Cerebellar nuclear complex (tissue), 1 donor: ENCODE data around the gene JUNB.

ENCODE experiments used
- DNase-seq, 2 experiments: peaks; one replicate each; lab custom pipeline; 2025; lab: John Stamatoyannopoulos, UW

JUNB gene

GRCh38 chr19:12791345-12792050 lies at the start of gene JUNB:
TSS of gene JUNB (plus strand) at chr19:12791486. CDS start at chr19:12791772, 286 bp downstream.
- DNase-seq, result peak; percentile 36 to 87

- no peak for DNase-seq
Observed at GRCh38 chr19:12745166-12745897, 46.0 kb upstream of the JUNB start.

- no peak for DNase-seq
Observed at GRCh38 chr19:12748489-12748888, 42.8 kb upstream of the JUNB start.

- DNase-seq, result no peak
Observed at GRCh38 chr19:12749938-12750521, 41.3 kb upstream of the JUNB start.

- DNase-seq, result no peak
Observed at GRCh38 chr19:12750851-12751250, 40.4 kb upstream of the JUNB start.

GRCh38 chr19:12751635-12752034 lies 39.7 kb upstream of the JUNB start, which contains the start of gene BEST2:
TSS of gene BEST2 (plus strand) at chr19:12751791. CDS start at chr19:12752593, 802 bp downstream.
- no peak for DNase-seq

GRCh38 chr19:12752056-12752781 lies 39.1 kb upstream of the JUNB start:
- DNase-seq, result no peak

GRCh38 chr19:12754465-12755196 lies 36.7 kb upstream of the JUNB start:
- DNase-seq, result no peak

- DNase-seq, result no peak
Observed at GRCh38 chr19:12756150-12756883, 35.0 kb upstream of the JUNB start.

- no peak for DNase-seq
Observed at GRCh38 chr19:12757544-12758274, 33.6 kb upstream of the JUNB start.

GRCh38 chr19:12759686-12760085 lies 31.6 kb upstream of the JUNB start:
- no peak for DNase-seq

- DNase-seq, result no peak
Observed at GRCh38 chr19:12763100-12763499, 28.2 kb upstream of the JUNB start.

GRCh38 chr19:12764698-12765097 lies 26.6 kb upstream of the JUNB start:
- DNase-seq, result no peak

GRCh38 chr19:12766051-12766521 lies 25.2 kb upstream of the JUNB start:
- DNase-seq, result no peak

- no peak for DNase-seq
Observed at GRCh38 chr19:12767150-12767549, 24.1 kb upstream of the JUNB start.

GRCh38 chr19:12767666-12768065 lies 23.6 kb upstream of the JUNB start:
- no peak for DNase-seq

GRCh38 chr19:12769689-12770088 lies 21.6 kb upstream of the JUNB start:
- no peak for DNase-seq

- DNase-seq, result no peak
Observed at GRCh38 chr19:12770922-12771321, 20.4 kb upstream of the JUNB start.

- DNase-seq, result no peak
Observed at GRCh38 chr19:12772323-12772722, 19.0 kb upstream of the JUNB start.

- DNase-seq, result no peak
Observed at GRCh38 chr19:12773571-12773970, 17.7 kb upstream of the JUNB start.
